ENCODE data around the gene COX8C.

DNA sequence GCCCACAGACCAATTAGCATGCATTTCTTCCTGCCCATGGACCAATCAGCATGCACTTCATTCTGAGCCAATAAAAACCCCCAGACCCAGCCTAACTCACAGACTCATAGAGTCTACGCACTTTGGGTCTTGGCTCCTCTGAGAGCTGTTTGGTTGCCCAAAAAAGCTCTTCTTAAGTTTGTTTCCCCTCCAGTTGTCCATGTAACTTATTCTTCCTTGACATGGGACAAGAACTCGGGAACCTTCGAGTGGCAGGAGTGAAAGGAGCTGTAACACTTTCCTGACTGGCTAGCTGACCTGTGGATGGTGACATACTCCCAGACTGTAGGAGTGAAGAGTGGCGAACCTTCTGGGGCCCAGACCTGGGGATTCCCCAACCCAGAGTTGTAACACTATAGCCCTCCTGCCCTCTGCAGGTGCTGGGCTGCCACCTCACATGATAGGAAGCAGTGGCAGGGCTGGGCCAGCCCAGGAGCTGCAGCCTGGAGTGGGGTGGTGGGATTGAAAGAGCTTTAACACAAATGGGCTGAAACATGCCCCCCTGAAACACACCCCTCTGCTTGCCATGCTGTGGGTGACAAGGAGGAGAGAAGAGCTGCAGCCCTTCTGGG, 9.7 kb upstream of the COX8C start:
- TF ChIP-seq, protein P1, sequence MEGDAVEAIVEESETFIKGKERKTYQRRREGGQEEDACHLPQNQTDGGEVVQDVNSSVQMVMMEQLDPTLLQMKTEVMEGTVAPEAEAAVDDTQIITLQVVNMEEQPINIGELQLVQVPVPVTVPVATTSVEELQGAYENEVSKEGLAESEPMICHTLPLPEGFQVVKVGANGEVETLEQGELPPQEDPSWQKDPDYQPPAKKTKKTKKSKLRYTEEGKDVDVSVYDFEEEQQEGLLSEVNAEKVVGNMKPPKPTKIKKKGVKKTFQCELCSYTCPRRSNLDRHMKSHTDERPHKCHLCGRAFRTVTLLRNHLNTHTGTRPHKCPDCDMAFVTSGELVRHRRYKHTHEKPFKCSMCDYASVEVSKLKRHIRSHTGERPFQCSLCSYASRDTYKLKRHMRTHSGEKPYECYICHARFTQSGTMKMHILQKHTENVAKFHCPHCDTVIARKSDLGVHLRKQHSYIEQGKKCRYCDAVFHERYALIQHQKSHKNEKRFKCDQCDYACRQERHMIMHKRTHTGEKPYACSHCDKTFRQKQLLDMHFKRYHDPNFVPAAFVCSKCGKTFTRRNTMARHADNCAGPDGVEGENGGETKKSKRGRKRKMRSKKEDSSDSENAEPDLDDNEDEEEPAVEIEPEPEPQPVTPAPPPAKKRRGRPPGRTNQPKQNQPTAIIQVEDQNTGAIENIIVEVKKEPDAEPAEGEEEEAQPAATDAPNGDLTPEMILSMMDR (conservative IDR thresholded peaks at IDR 0.05 in 1 of 2, IDR thresholded peaks at IDR 0.05 in 1 of 2; ENCODE audit: extremely low read depth in 1 of 2, insufficient read depth in 1 of 2, low read depth in 1 of 2, low read length in 2 of 2): no peak
- TF ChIP-seq EZH2 (IDR thresholded peaks at IDR 0.05; ENCODE audit: borderline replicate concordance, low read length): no peak

All from mammary epithelial cell (primary cell).